HEK293 (cell line): ENCODE results near the gene KRTAP5-9.

Experiments used
- ATF2 ChIP-seq: fragments of 450-650 bp; formaldehyde crosslinking; IDR thresholded peaks from 2 replicates; pipeline ENCODE4 v1.5.1; 2016; ENCODE audit warnings: missing biosample characterization, missing genetic modification characterization, low read depth
- CTCF ChIP-seq: fragments of 450-650 bp; formaldehyde crosslinking; IDR thresholded peaks from 2 replicates; pipeline ENCODE4 v1.5.1; 2016; ENCODE audit warnings: missing biosample characterization, missing genetic modification characterization
- GLIS2 ChIP-seq: fragments of 450-650 bp; formaldehyde crosslinking; IDR thresholded peaks from 2 replicates; pipeline ENCODE4 v1.5.1; 2016; ENCODE audit warnings: missing biosample characterization, missing genetic modification characterization
- REST ChIP-seq: fragments of 450-650 bp; formaldehyde crosslinking; IDR thresholded peaks from 2 replicates; pipeline ENCODE4 v1.5.1; 2016; ENCODE audit warnings: missing biosample characterization, missing genetic modification characterization
- ZBTB21 ChIP-seq: fragments of 450-650 bp; formaldehyde crosslinking; IDR thresholded peaks from 2 replicates; pipeline ENCODE4 v1.5.1; 2017; ENCODE audit warnings: missing biosample characterization, missing genetic modification characterization
- ZFP37 ChIP-seq: fragments of 450-650 bp; formaldehyde crosslinking; IDR thresholded peaks from 2 replicates; pipeline ENCODE4 v1.5.1; 2016; ENCODE audit warnings: missing biosample characterization, missing genetic modification characterization
- ZNF221 ChIP-seq: fragments of 450-650 bp; formaldehyde crosslinking; IDR thresholded peaks from 2 replicates; pipeline ENCODE4 v1.5.1; 2017; ENCODE audit warnings: missing biosample characterization, missing genetic modification characterization, borderline replicate concordance
- ZNF248 ChIP-seq: fragments of 450-650 bp; formaldehyde crosslinking; IDR thresholded peaks from 2 replicates; pipeline ENCODE4 v1.5.1; 2017; ENCODE audit warnings: missing biosample characterization, missing genetic modification characterization
- ZNF398 ChIP-seq: fragments of 450-650 bp; formaldehyde crosslinking; IDR thresholded peaks from 2 replicates; pipeline ENCODE4 v1.5.1; 2017; ENCODE audit warnings: missing biosample characterization, missing genetic modification characterization
- ZNF664 ChIP-seq: fragments of 450-650 bp; formaldehyde crosslinking; IDR thresholded peaks from 2 replicates; pipeline ENCODE4 v1.5.1; 2016; ENCODE audit warnings: missing biosample characterization, missing genetic modification characterization
- ZNF830 ChIP-seq: fragments of 450-650 bp; IDR thresholded peaks from 2 replicates; pipeline ENCODE4 v1.5.0; 2018; ENCODE audit warnings: missing biosample characterization, missing genetic modification characterization, low read depth, mild to moderate bottlenecking, moderate library complexity

DNA sequence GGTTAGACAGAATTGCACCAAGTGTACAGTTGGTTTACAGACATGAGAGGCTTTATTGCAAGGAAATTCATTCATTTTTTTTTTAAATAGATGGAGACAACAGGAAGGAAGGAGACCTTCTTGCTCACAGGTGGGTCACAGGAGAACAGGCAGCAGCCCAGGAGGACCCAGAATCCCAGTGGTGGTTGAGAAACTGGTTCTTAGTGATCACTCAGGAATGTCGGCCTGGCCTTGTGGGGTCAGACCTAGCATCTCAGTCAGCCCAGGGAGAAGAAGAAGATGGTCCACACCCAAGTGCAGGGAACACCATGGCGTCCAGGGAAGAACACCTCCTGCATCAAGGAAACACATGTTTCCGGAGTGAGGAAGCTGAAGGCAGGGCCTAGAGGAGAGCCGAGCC is 33.6 kb downstream of the KRTAP5-9 start:
- TF ChIP-seq ZNF398 (tag by site-specific recombination) (no peak), ZNF221 (no peak), ATF2 (tag by site-specific recombination) (no peak), ZBTB21 (no peak), CTCF (tag by site-specific recombination) (no peak), REST (no peak), ZFP37 (tag by site-specific recombination) (no peak), ZNF248 (tag by site-specific recombination) (no peak), GLIS2 (tag by site-specific recombination) (no peak), ZNF664 (tag by site-specific recombination) (no peak), ZNF830 (tag by site-specific recombination) (no peak)
